H7 (cell line): Measurements from ENCODE around the gene INSL3. TPM values are rescaled to one million over a fixed set of nuclear protein-coding genes. Genes with fewer than 3 reads are reported as not detected.
"Not testable (repeated sequence)": the region's sequence is repeated elsewhere in the genome, so short reads cannot be mapped to it uniquely, and the experiment has no call there.

ENCODE experiments used
- DNase-seq: peaks from one replicate; pipeline ENCODE4 v3.0.0; 2012
- H3K27me3 ChIP-seq: 2 replicates; pipeline ENCODE4 v1.6.0; 2011; ENCODE audit warnings: mild to moderate bottlenecking, low read length; ENCODE audit not compliant: control insufficient read depth, insufficient read depth
- H3K36me3 ChIP-seq: replicated peaks from 2 replicates; pipeline ENCODE4 v1.5.1; 2011; ENCODE audit warnings: low read length; ENCODE audit not compliant: control insufficient read depth, insufficient read depth
- H3K4me3 ChIP-seq: 2 replicates; pipeline ENCODE4 v1.5.1; 2011; ENCODE audit warnings: low read depth, mild to moderate bottlenecking, control low read depth, low read length, moderate library complexity; ENCODE audit not compliant: insufficient read depth
- total RNA-seq: library from RNA; depleted of rRNA; stranded (reverse); fragments of >200 nt; shearing (Covaris generic); gene quantifications from 2 replicates; pipeline ENCODE4 v1.2.3, GENCODE V29; 2014

Gene INSL3
- total RNA-seq, 1 experiment from 2014 or later: not detected

DNA sequence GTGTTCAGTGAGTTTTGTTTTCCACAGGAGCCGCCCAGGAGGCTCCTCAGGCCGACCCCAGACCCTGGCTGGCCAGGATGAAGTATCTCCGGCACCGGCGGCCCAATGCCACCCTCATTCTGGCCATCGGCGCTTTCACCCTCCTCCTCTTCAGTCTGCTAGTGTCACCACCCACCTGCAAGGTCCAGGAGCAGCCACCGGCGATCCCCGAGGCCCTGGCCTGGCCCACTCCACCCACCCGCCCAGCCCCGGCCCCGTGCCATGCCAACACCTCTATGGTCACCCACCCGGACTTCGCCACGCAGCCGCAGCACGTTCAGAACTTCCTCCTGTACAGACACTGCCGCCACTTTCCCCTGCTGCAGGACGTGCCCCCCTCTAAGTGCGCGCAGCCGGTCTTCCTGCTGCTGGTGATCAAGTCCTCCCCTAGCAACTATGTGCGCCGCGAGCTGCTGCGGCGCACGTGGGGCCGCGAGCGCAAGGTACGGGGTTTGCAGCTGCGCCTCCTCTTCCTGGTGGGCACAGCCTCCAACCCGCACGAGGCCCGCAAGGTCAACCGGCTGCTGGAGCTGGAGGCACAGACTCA is 13.5 kb downstream of the INSL3 start:
- Histone ChIP-seq H3K36me3 (no peaks in the 10 kb centered on the region), H3K4me3 (no peak overlapping the region), H3K27me3 (no peaks in the 10 kb centered on the region)
- peak; percentile 63 for DNase-seq

DNA sequence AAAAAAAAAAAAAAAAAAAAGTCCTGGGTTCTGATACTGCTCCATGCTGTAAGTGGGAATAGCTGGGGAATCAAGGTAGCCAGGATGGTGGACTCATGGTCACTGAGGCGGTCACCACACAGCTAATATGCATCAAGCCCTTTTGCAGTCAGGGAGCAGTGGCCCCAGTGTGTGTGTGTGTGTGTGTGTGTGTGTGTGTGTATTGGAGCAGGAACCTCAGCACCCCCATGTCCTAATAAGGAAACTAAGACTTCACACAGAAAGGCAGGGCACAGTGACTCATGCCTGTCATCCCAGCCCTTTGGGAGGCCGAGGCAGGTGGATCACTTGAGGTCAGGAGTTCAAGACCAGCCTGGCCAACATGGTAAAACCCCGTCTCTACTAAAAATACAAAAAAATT is 14.4 kb downstream of the INSL3 start:
- Histone ChIP-seq H3K27me3 (no peaks in the 10 kb centered on the region), H3K4me3 (no peak overlapping the region), H3K36me3 (no peaks in the 10 kb centered on the region)
- DNase-seq: no peak

DNA sequence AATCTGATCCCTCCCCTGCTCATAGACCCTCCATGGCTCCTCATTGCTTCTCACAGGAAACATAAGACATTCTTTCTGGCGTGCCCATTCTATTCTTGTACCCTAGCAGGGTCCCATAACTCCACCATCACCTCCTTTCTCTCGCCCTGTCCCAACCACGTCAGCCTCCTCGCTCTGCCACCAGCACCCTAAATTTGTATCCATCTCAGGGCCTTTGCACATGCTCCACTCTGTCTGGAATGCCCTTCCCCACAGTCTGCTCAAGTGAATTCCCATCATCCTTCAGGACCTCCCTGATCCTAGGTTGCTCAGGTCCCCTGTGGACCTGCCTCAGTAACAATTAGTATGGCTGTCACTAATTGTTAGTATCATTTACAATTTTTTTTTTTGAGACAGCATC is 15.9 kb downstream of the INSL3 start:
- Histone ChIP-seq H3K27me3 (no peaks in the 10 kb centered on the region), H3K36me3 (no peaks in the 10 kb centered on the region), H3K4me3 (no peak overlapping the region)
- DNase-seq: no peak

DNA sequence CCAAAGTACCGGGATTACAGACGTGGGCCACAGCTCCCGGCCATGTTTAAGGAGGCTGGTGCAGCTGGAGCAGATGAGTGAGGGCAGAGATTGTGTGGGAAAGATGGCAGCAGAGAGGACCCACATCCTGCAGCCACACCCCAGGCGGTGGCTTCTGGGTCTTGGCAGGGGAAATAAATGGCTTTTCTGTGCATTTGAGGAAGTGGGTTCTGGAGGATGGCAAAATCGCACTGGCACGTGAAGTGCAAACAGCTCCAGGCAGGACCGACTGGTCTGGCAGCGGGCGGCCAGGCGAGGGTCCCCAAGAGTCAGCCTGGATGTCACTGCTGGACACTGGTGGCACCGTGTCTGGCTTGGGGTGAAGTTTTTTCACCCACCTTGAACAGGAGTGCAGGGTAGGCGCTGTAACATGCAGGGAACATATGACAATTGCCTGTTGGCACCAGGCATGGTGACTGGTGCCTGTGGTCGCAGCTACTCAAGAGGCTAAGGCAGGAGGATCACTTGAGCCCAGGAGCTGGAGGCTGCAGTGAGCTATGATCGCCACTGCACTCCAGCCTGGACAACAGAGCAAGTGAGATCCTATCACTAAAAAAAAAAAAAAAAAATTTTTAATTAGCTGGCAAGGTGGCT is 17.9 kb downstream of the INSL3 start:
- no peaks in the 10 kb centered on the region for H3K36me3 ChIP-seq
- no peak for DNase-seq
- H3K27me3 ChIP-seq: no peaks in the 10 kb centered on the region
- no peak overlapping the region for H3K4me3 ChIP-seq

DNA sequence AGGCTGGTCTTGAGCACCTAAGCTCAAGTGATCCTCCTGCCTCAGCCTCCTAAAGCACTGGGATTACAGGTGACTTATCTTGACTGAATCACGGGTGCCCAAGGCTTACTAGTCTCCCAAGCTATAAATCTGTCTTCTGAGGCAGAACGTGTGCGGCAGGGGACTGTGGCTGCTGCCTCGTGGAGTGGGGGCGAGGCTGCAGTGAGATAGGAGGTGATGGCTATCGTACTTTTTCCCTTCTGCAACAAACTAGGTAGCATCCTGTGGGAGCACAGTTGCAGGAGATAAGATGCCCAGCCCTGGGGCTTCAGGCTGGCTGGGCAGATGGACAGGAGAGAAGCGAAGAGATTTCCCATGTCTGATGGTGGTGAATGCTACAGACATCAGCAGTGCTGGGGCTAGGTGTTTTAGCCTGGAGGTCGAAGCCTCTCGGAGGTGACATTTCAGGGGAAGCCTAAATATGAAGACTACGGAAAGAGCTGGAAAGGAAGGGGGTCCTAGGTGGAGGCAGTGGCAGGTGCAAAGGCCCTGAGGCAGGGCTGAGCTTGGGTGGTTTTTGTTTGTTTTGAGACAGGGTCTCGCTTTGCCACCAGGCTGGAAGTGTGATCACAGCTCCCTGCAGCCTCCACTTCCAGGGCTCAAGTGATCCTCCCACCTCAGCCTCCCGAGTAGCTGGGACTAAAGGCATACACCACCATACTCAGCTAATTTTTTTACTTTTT is 19.0 kb downstream of the INSL3 start:
- no peak for DNase-seq
- no peaks in the 10 kb centered on the region for H3K36me3 ChIP-seq
- no peak overlapping the region for H3K4me3 ChIP-seq
- H3K27me3 ChIP-seq: no peaks in the 10 kb centered on the region

DNA sequence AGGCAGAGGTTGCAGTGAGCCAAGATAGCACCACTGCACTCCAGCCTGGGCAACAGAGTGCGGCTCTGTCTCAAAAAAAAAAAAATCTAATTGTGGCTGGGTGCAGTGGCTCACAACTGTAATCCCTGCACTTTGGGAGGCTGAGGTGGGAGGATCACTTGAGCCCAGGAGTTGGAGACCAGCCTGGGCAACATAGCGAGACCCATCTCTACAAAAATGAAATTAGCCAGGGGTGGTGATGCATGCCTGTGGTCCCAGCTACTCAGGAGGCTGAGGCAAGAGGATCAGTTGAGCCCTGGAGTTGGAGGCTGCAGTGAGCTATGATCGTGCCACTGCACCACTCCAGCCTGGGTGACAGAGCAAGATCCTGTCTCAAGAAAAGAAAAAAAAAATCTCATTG is 22.7 kb downstream of the INSL3 start:
- DNase-seq, H3K4me3 ChIP-seq, H3K36me3 ChIP-seq: not testable (repeated sequence)
- peaks cover 15% of the 10 kb centered on the region for H3K27me3 ChIP-seq

DNA sequence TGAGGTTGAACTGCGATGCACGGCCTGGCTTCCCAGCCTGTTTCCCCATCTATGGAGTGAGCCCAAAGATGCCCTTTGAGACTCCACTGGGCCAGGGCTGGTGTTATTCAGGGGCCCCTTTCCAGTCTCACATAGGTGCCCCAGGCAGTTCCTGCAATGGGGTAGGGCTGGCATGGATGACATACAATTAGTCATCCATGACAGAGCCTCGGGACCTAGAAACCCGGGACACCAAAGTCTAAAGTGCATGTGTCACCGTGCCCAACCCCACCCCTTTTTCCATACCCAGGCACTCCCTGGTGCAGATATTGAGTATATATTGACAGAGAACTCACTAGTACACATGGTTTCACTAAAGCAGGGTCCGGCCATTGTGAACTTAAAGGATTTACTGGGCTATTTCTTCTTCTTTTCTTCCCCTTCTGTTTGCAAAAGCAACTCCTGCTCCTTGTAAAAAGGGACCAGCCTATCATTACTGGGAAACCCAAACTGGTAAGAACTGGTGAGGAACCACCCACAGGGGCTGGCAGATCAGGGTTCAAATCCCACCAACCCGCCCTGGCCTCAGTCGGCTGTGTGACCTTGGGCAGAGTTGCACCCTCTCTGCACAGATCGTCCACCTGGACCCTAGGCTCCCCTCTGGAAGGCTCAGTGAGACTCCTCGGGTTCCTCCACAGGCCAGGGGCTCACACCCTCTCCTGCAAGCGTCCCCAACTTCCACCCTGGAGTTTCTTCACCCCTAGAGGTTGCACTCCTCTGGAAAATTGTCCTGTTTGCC is 23.7 kb downstream of the INSL3 start:
- DNase-seq: no peak
- H3K4me3 ChIP-seq: no peak overlapping the region
- H3K36me3 ChIP-seq: no peaks in the 10 kb centered on the region
- peaks cover 15% of the 10 kb centered on the region for H3K27me3 ChIP-seq

DNA sequence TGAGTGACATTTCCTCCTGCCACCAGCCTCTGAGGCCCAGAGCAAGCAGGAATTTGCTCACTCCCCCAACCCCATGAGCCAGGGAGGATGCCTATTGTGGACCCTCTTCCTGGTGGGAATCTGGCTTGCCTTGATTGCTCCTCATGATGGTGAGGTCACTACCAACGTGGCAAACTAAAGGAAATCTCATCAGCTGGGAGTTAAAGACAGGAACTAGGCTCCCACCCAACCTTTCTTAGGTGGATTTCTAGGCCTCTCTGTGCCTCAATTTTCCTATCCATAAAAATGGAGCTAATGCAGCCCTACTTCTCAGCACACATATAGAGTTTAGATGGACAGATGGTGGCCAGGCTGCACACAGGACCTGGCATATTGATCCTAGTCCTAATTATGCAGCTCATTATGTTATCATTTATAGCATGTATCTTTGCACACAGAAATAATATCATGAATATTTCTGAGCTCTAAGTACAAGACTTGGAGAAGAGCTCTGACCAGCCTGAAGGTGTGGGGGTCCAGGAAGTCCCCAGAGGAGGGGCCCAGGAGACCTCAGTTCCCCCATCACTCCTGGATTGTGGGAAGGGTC is 24.4 kb downstream of the INSL3 start:
- H3K27me3 ChIP-seq: peaks cover 15% of the 10 kb centered on the region
- H3K36me3 ChIP-seq: no peaks in the 10 kb centered on the region
- no peak for DNase-seq
- no peak overlapping the region for H3K4me3 ChIP-seq

DNA sequence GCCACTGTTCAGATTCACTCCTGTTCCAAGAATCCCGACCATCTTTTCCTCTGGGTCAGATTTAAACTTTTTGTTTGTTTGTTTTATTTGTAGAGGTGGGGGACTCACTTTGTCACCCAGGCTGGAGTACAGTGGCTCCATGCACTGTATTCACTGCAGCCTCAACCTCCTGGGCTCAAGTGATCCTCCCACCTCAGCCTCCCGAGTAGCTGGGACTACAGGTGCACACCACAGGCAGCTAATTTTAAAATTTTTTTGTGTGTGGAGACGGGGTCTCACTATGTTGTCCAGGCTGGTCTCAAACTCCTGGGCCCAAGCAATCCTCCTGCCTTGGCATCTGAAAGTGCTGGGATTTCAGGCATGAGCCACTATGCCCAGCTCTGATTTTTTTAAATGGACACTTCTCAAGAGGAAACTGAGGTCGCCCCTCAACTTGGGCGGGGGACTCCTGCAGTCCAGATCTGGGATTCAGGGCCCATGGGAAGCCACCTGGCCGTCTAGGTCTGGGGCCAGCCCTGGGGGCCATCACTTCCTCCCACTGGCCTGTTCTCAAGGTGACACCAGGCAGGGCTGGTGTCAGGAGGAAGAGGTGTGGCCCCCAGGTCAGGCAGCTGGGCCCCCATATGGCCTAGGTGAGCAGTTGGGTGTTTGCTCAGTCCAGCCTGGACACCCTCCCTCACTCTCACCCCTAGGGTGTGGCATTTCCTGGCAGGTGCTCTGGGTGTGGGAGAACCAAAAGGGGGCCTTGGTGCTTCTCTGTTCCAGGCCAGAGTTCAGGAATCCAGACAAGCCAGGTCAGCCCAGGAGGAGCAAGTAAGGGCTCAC is 25.1 kb downstream of the INSL3 start:
- no peak for DNase-seq
- no peak overlapping the region for H3K4me3 ChIP-seq
- peaks cover 15% of the 10 kb centered on the region for H3K27me3 ChIP-seq
- no peaks in the 10 kb centered on the region for H3K36me3 ChIP-seq

DNA sequence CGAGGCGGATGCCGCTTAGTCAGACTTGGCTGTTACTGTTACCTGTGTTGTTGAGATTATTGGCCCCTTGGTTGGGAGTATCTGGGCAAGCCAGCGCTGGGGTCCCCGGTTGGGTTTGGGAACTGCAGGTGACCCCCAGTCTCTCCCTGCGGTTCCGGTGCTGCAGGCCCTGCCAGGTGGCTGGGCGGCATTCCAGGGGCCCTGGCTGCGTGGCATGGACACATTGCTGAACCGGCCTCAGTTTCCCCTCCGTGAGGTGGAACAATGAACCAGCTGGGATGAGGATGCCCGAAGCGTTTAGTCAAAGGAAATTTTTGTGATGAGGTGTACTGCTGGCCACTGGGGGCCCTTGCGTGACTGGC is 25.8 kb downstream of the INSL3 start:
- H3K36me3 ChIP-seq: no peaks in the 10 kb centered on the region

DNA sequence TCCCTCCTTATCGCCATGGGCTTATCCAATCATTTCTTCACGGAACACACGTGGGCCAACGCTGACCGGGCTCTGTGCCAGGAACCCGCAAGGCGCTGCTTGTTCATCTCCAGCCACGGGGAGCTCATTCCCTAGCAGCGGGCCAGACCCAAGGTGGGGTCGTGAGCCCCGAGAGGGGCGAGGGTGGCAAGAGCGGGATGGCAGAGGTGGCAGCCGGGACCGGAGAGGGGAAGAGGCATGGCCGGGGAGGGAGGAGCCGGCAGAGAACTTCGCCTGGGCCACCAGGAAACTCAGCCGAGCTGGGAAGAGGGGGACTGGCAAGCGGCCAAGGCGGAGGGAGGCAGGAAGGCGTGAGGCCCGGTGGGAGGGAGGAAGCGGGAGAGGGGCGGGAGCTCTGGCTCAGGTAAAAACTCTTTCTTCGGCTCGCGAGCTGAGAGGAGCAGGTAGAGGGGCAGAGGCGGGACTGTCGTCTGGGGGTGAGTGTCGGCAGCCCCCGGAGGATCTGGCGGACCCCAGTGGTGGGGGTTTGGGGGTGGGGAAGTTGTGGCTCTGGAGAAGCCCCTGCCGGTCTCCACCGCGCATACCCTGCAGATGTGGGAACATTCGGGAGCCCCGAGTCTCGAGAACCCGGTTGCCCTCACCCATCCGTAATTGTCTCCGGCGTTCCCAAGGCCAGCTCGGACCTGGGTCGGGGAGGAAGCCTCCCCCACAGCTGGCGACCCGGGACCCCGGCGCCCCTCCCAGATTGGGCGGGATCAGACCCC is 26.4 kb downstream of the INSL3 start, which contains the start of gene B3GNT3:
Gene B3GNT3, plus strand, starts transcription at position 408 of the 764 bp plus-strand sequence. CDS start 12,670 bp downstream, outside the sequence.
- Histone ChIP-seq H3K36me3 (no peaks in the 10 kb centered on the region), H3K27me3 (peaks cover 15% of the 10 kb centered on the region), H3K4me3 (peak within 1 kb of the TSS; percentile 62)
- peak; percentile 86 for DNase-seq

More for the DNA sequence above, 25.8 kb downstream of the INSL3 start:
- peaks cover 15% of the 10 kb centered on the region for H3K27me3 ChIP-seq
- DNase-seq: no peak
- H3K4me3 ChIP-seq: peak overlapping the region; percentile 62

DNA sequence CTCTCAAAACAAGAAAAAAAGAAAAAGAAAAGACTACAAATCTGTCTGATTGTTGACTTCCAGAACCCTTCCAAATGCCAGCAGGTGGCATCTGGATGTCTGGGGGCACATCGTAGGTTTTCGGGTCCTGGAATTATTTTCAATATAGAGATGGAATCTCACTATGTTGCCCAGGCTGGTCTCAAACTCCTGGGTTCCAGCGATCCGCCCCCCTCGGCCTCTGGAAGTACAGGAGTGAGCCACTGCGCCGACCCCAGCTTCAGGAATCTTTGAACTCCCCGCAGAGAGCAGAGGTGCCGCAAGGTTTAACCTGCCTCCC is 26.9 kb downstream of the INSL3 start:
- H3K27me3 ChIP-seq: peaks cover 15% of the 10 kb centered on the region
- no peak for DNase-seq
- peak overlapping the region; percentile 62 for H3K4me3 ChIP-seq
- H3K36me3 ChIP-seq: no peaks in the 10 kb centered on the region

DNA sequence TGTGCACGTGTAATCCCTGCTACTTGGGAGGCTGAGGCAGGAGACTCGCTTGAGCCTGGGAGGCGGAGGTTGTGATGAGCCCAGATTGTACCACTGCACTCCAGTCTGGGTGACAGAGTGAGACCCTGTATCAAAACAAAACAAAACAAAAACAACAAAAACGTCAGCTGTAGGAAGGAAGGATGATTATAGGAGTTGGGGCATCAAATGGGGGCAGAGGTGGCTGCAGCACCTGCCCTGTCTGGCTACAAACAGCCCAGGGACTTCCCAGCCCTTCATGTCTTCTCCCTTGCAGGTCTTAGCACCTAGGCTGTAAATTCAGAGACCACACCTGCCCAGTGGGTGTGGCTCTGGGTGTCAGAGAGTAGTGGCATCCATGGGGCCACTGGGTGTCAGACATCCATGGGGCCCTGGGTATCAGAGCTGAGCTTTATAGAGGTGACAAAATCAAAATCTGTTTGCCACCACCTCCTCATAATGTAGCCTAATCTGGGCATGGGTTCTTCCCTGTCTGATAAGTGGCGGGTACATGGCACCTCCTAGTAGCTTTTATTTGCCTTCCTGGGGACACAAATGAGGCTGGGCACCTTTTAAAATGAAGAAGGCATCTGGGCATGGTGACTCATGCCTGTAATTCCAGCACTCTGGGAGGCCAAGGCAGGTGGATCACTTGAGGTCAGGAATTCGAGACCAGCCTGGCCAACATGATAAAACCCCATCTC is 31.1 kb downstream of the INSL3 start:
- H3K4me3 ChIP-seq: no peak overlapping the region
- DNase-seq: no peak
- peaks cover 10% of the 10 kb centered on the region for H3K27me3 ChIP-seq
- H3K36me3 ChIP-seq: peaks cover 2% of the 10 kb centered on the region; the same call in 1 of the 2 replicates
